GM19193 (cell line): ENCODE results near the gene ADNP2.

Source experiments
- POLR2A ChIP-seq: IDR thresholded peaks from 4 replicates; pipeline ENCODE4 v1.6.1; 2011; ENCODE audit not compliant: insufficient read depth, insufficient read length; ENCODE audit errors: extremely low read depth

The ADNP2 gene

DNA sequence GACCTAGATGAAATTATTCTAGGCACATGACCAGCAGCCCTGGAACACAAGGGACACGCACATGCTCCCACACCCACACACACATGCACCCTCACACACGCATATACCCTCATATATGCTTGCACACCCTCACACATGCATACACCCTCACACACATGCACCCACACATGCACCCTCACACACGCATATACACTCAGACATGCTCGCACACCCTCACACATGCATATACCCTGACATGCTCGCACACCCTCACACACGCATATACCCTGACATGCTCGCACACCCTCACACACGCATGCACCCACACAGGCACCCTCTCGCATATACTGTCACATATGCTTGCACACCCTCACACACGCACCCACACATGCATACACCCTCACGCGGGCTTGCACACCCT lies 76.5 kb downstream of the ADNP2 start:
- TF ChIP-seq POLR2A = no peak

DNA sequence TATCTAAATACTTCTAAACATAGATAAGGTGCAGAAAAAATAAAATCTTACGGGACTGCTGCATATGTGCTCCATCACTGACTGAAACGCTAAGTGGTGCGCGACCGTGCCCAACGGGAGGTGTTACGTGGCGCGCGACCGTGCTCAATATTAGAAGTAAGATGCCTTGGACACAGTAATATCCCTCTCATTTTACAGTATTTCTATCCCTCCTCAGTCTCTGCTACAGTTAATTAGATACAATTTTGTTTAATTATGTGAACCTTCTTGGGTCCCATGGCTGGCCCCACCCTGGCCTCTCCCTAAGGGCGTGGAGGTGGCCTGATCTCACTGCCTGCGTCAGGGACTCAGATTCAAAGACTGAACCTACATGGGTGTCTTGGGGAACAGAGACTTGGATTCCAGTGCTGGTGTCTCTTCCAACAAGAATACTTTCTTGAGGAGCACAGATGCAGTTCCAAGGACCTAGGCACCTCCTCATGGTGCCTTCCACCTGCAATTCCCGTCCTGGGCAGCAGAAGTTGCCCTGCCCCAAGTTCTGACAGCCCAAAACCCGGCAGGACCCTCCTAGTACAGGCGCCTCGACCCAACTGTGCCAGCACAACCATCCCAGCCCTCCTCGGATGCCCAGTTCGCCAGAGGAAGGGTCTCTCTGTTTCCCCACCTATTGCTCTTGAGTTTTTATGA lies 79.0 kb downstream of the ADNP2 start:
- no peak for TF ChIP-seq POLR2A

DNA sequence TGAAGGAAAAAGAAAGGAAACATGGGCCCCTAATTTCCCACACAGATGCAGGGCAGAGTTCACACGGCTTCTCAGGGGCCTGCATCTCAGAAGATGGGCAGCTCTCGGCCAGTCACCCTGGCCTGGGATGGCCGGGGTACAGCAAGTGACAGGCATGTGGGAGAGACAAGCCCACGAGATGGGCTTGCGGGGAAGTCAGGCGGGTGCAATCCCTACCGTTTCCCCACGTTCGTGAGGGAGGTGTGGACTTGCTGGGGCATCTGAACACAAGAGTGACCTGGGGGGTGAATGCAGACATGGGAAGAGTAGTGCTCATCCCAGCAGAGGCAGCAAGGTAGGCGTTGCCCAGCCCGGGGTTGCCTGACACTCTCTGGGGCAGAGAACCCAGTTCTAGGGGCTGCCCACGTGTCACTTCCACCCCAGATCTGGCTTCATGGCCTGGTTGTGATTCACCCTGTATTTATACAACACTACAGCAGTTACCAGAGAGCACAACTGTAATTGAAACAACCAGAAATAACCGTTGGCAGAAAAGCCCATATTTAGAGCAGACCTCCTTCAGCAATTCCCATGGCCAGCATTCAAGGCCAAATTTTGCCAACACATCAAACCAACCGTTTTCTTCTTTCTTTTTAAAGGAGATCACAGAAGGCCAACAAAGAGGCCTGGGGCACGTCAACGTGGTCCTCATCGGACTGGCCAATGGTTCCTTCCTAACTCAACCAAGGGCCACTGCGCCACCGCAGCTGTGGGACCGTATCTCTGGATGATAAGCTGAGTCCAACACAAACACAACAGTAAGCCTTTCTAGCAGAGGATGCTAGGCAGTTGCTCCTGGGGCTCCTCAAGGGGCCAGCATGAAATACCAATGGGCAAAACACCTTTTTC lies 79.8 kb downstream of the ADNP2 start:
- no peak for TF ChIP-seq POLR2A

DNA sequence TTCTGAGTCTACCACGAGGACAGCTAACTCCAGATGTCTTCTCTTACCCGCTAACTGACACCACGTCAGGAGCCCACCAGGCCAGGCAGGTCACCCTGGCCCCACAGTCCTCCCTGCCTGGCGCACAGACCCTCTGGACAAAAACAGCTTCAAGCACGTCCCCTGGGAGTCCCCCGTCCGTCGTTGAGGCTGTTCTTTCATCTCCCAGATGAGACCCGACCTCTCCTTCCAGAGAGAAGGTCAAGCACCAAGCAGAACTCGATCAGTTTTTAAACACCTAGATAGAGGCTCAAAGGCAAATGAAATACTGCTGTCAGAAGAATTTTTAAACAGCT lies 80.4 kb downstream of the ADNP2 start:
- no peak for TF ChIP-seq POLR2A
